OCI-LY7 (cell line): ENCODE results near the gene DHCR24.

Source experiments
- EZH2phosphoT487 ChIP-seq: fragments of 200-600 bp; sonication (generic); IDR thresholded peaks from 2 replicates; pipeline ENCODE4 v1.6.1; 2018; ENCODE audit warnings: low read depth, borderline replicate concordance, mild to moderate bottlenecking, mixed run types, antibody characterized with exemption, low read length, moderate library complexity, mixed read lengths
- TF ChIP-seq, protein P1 (sequence below): fragments of 200-600 bp; sonication (generic); conservative IDR thresholded peaks from 2 replicates; pipeline ENCODE4 v1.5.1; 2014; ENCODE audit warnings: mild to moderate bottlenecking, antibody characterized with exemption, low read length, moderate library complexity, mixed read lengths

- TF ChIP-seq, protein P1, sequence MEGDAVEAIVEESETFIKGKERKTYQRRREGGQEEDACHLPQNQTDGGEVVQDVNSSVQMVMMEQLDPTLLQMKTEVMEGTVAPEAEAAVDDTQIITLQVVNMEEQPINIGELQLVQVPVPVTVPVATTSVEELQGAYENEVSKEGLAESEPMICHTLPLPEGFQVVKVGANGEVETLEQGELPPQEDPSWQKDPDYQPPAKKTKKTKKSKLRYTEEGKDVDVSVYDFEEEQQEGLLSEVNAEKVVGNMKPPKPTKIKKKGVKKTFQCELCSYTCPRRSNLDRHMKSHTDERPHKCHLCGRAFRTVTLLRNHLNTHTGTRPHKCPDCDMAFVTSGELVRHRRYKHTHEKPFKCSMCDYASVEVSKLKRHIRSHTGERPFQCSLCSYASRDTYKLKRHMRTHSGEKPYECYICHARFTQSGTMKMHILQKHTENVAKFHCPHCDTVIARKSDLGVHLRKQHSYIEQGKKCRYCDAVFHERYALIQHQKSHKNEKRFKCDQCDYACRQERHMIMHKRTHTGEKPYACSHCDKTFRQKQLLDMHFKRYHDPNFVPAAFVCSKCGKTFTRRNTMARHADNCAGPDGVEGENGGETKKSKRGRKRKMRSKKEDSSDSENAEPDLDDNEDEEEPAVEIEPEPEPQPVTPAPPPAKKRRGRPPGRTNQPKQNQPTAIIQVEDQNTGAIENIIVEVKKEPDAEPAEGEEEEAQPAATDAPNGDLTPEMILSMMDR: no peak
- no peak for TF ChIP-seq EZH2phosphoT487
Measured at GRCh38 chr1:54835131-54835898, 51.7 kb downstream of the DHCR24 start.
